ENCODE results near the gene AHRR. TPM values are rescaled to one million over a fixed set of nuclear protein-coding genes. Genes with fewer than 3 reads are reported as not detected.
"Not testable (repeated sequence)": the region's sequence is repeated elsewhere in the genome, so short reads cannot be mapped to it uniquely, and the experiment has no call there.

Gene AHRR
- total RNA-seq, 1 donor from 2014 or later = 23.7 TPM

- Mint-ChIP-seq H3K36me3 (ENCODE audit: low read depth) (peaks cover 11% of the 10 kb centered on the region), H3K4me3 (peak overlapping the region; percentile 42), H3K4me1 (ENCODE audit: low read depth) (peaks cover 14% of the 10 kb centered on the region), H3K9me3 (no peaks in the 10 kb centered on the region), H3K27me3 (ENCODE audit: insufficient read depth) (no peaks in the 10 kb centered on the region), H3K27ac (peak overlapping the region; percentile 81)
- intact Hi-C loops (cut with micrococcal nuclease) = no loop called here
- DNase-seq (ENCODE audit: low spot score) = peak; percentile 32
Observed at GRCh38 chr5:399296-400281, 78.1 kb downstream of the AHRR start.

GRCh38 chr5:400282-401145, 79.0 kb downstream of the AHRR start:
- peaks cover 14% of the 10 kb centered on the region for H3K4me1 Mint-ChIP-seq (ENCODE audit: low read depth)
- no peaks in the 10 kb centered on the region for H3K27me3 Mint-ChIP-seq (ENCODE audit: insufficient read depth)
- DNase-seq (ENCODE audit: low spot score) = no peak
- peak overlapping the region; percentile 81 for H3K27ac Mint-ChIP-seq
- intact Hi-C loops (cut with micrococcal nuclease) = no loop called here
- H3K4me3 Mint-ChIP-seq = no peak overlapping the region
- peaks cover 11% of the 10 kb centered on the region for H3K36me3 Mint-ChIP-seq (ENCODE audit: low read depth)
- no peaks in the 10 kb centered on the region for H3K9me3 Mint-ChIP-seq

- no peaks in the 10 kb centered on the region for H3K27me3 Mint-ChIP-seq (ENCODE audit: insufficient read depth)
- H3K36me3 Mint-ChIP-seq (ENCODE audit: low read depth) = peaks cover 11% of the 10 kb centered on the region
- no peak overlapping the region for H3K27ac Mint-ChIP-seq
- DNase-seq (ENCODE audit: low spot score) = no peak
- H3K4me3 Mint-ChIP-seq = no peak overlapping the region
- peaks cover 14% of the 10 kb centered on the region for H3K4me1 Mint-ChIP-seq (ENCODE audit: low read depth)
- no peaks in the 10 kb centered on the region for H3K9me3 Mint-ChIP-seq
- intact Hi-C loops (cut with micrococcal nuclease) = no loop called here
Observed at GRCh38 chr5:401146-402034, 79.9 kb downstream of the AHRR start.

DNA sequence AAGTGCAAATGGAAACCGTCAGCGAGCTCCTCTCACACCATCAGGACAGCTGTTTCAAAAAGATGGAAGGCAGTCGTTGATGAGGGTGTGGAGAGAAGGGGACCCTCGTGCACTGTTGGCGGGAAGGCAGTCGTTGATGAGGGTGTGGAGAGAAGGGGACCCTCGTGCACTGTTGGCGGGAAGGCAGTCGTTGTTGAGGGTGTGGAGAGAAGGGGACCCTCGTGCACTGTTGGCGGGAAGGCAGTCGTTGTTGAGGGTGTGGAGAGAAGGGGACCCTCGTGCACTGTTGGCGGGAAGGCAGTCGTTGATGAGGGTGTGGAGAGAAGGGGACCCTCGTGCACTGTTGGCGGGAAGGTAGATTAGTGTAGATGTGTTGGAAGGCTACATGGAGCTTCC, 80.7 kb downstream of the AHRR start:
- Mint-ChIP-seq H3K36me3 (ENCODE audit: low read depth) (peaks cover 11% of the 10 kb centered on the region), H3K4me1 (ENCODE audit: low read depth) (peaks cover 14% of the 10 kb centered on the region)
- intact Hi-C loops (cut with micrococcal nuclease); H3K4me3 Mint-ChIP-seq; H3K9me3 Mint-ChIP-seq; H3K27ac Mint-ChIP-seq; DNase-seq (ENCODE audit: low spot score); H3K27me3 Mint-ChIP-seq (ENCODE audit: insufficient read depth): not testable (repeated sequence)

DNA sequence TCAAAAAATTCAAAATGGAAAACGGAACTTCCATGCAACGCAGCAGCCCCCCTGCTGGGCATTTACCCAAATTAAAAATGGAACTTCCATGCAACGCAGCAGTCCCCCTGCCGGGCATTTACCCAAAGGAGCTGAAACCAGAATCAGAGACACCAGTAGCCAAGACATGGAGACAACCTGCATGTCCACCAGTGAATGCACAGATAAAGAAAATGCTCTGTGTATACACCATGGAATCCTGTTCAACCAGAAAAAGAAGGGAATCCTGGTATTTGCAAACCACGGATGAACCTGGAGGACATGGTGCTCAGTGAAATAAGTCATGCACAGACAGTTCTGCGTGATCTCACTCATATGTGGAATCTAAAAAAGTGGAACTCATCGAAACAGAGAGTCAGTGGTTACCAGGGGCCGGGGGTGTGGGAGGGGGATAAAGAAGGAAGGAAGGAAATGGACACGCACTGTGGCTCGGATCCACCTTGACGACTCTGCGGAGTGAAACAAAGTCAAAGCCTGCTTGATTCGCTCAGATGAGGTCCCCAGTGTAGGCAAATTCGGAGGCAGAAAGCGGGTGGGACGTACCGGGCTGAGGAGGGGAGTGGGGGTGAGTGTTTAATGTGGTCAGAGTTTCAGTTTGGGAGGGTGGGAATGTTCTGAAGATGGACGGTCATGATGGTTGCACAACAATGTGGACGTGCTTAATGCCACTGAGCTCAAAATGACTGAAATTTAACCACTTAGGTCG, 81.3 kb downstream of the AHRR start:
- Mint-ChIP-seq H3K36me3 (ENCODE audit: low read depth) (peaks cover 11% of the 10 kb centered on the region), H3K9me3 (no peaks in the 10 kb centered on the region), H3K27ac (peak overlapping the region; percentile 19), H3K4me1 (ENCODE audit: low read depth) (peaks cover 14% of the 10 kb centered on the region), H3K27me3 (ENCODE audit: insufficient read depth) (no peaks in the 10 kb centered on the region), H3K4me3 (no peak overlapping the region)
- no peak for DNase-seq (ENCODE audit: low spot score)
- intact Hi-C loops (cut with micrococcal nuclease) = no loop called here

DNA sequence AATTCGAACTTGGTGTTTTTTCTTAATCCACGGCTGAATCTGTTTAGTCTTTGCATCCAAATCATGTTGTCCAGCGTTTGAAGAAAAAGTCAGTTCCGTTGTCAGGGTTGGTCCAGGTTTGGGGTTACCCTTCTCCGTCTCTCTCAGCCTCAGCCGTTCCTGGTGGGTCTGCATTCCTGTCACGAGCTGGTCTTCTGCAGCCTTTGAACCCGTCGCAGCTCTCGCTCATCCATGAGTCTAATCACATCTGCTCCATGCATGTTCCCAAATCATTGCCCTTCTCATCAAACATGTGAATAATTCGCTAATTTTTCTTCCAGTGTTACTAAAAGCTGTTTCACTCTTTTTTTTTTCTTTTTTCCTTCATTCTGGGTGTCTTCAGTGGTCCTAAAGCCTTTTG, 82.5 kb downstream of the AHRR start:
- no peak for DNase-seq (ENCODE audit: low spot score)
- peaks cover 14% of the 10 kb centered on the region for H3K4me1 Mint-ChIP-seq (ENCODE audit: low read depth)
- no peaks in the 10 kb centered on the region for H3K27me3 Mint-ChIP-seq (ENCODE audit: insufficient read depth)
- intact Hi-C loops (cut with micrococcal nuclease) = no loop called here
- H3K9me3 Mint-ChIP-seq = no peaks in the 10 kb centered on the region
- H3K36me3 Mint-ChIP-seq (ENCODE audit: low read depth) = peaks cover 11% of the 10 kb centered on the region
- H3K27ac Mint-ChIP-seq = no peak overlapping the region
- H3K4me3 Mint-ChIP-seq = no peak overlapping the region

DNA sequence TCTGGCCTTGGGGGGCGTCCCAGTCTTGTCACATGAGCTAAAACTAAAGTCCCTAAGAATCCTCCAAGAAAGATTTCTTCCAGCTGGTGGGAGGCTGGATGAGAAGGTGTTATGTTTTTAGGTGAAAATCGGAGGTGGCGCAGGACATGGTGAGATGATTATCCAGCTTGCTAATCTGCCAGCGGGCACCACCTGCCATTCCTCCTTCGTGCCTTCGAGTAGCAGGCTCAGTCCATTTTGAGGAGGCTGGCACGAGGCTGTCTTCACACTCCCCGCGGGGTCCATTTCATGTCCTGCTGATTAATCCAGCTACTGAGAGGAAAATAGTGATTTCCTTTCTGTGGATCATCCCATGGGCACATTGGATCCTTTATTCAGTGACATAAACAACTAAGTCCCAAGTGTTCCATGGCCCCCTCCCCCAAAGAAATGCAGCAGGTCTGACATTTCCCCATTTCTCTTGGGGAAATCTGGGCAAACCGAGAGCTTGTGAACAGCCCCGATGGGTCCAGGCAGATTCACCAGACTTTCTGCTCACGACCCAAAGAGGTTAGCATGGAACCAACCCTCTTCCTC, 83.2 kb downstream of the AHRR start:
- no peak for DNase-seq (ENCODE audit: low spot score)
- intact Hi-C loops (cut with micrococcal nuclease) = no loop called here
- H3K27ac Mint-ChIP-seq = no peak overlapping the region
- H3K4me1 Mint-ChIP-seq (ENCODE audit: low read depth) = peaks cover 9% of the 10 kb centered on the region
- peaks cover 14% of the 10 kb centered on the region for H3K36me3 Mint-ChIP-seq (ENCODE audit: low read depth)
- H3K27me3 Mint-ChIP-seq (ENCODE audit: insufficient read depth) = no peaks in the 10 kb centered on the region
- H3K9me3 Mint-ChIP-seq = no peaks in the 10 kb centered on the region
- no peak overlapping the region for H3K4me3 Mint-ChIP-seq

DNA sequence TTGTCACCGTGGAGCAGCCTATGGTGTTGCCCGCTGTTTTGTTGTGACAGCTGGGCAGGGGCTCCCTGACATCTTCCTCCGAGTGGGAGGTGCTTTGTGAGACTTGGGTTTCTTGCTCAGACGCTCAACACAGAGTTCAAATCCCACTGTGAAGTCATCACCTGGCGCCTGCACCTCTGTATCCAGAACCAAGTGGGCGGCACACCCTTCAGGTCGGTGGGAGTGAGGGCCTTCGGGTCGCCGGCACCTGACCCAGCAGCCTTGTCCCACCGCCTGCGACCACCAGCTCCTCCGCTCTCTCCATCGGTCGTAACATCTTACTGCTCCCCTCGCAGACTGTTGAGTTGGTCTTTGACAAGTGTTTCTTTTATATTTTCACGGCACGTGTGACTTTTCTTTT, 83.9 kb downstream of the AHRR start:
- Mint-ChIP-seq H3K9me3 (no peaks in the 10 kb centered on the region), H3K4me1 (ENCODE audit: low read depth) (peaks cover 2% of the 10 kb centered on the region), H3K27ac (no peak overlapping the region), H3K4me3 (no peak overlapping the region), H3K27me3 (ENCODE audit: insufficient read depth) (no peaks in the 10 kb centered on the region), H3K36me3 (ENCODE audit: low read depth) (peaks cover 9% of the 10 kb centered on the region)
- DNase-seq (ENCODE audit: low spot score) = no peak
- intact Hi-C loops (cut with micrococcal nuclease) = no loop called here

- Mint-ChIP-seq H3K27ac (no peak overlapping the region), H3K27me3 (ENCODE audit: insufficient read depth) (no peaks in the 10 kb centered on the region)
Observed at GRCh38 chr5:406041-406440, 84.5 kb downstream of the AHRR start.

DNA sequence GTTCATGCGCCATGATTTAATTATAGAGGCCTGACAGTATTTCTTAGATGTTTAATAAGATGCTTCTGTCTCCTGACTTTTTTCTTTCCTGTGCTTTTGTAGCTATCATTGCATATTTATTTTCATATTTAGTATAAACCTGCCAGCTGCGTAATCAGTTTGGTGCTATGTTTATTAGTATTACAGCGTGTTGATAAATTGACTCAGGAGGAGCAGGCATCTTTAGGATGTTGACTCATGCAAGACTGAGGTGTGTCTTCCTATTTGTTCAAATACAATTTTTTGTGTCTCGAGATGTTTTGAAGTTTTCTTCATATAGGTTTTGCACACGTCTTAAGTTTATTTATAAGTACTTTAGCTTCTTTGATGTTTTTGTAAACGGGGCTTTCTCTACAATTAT, 85.5 kb downstream of the AHRR start:
- intact Hi-C loops (cut with micrococcal nuclease) = no loop called here
- H3K4me1 Mint-ChIP-seq (ENCODE audit: low read depth) = peaks cover 10% of the 10 kb centered on the region
- no peak overlapping the region for H3K4me3 Mint-ChIP-seq
- no peak overlapping the region for H3K27ac Mint-ChIP-seq
- no peaks in the 10 kb centered on the region for H3K27me3 Mint-ChIP-seq (ENCODE audit: insufficient read depth)
- no peak for DNase-seq (ENCODE audit: low spot score)
- peaks cover 7% of the 10 kb centered on the region for H3K36me3 Mint-ChIP-seq (ENCODE audit: low read depth)
- H3K9me3 Mint-ChIP-seq = no peaks in the 10 kb centered on the region

More at GRCh38 chr5:406041-406440, 84.5 kb downstream of the AHRR start:
- intact Hi-C loops (cut with micrococcal nuclease) = no loop called here
- peaks cover 10% of the 10 kb centered on the region for H3K36me3 Mint-ChIP-seq (ENCODE audit: low read depth)
- no peak for DNase-seq (ENCODE audit: low spot score)
- no peaks in the 10 kb centered on the region for H3K9me3 Mint-ChIP-seq
- no peak overlapping the region for H3K4me3 Mint-ChIP-seq
- peaks cover 2% of the 10 kb centered on the region for H3K4me1 Mint-ChIP-seq (ENCODE audit: low read depth)

GRCh38 chr5:407801-408268, 86.3 kb downstream of the AHRR start:
- Mint-ChIP-seq H3K9me3 (no peaks in the 10 kb centered on the region), H3K36me3 (ENCODE audit: low read depth) (peaks cover 10% of the 10 kb centered on the region), H3K4me3 (no peak overlapping the region), H3K27ac (no peak overlapping the region), H3K4me1 (ENCODE audit: low read depth) (peaks cover 14% of the 10 kb centered on the region), H3K27me3 (ENCODE audit: insufficient read depth) (no peaks in the 10 kb centered on the region)
- DNase-seq (ENCODE audit: low spot score) = no peak
- intact Hi-C loops (cut with micrococcal nuclease) = no loop called here

Measured in activated T-helper 1 cell treated with anti-CD3 and anti-CD28 coated beads, Interleukin-12 subunit alpha, Interleukin-12 subunit beta, Interleukin-2, Interleukin-4 antibody, amounts not matched to agents 30 ng/mL and 10 ng/mL and 1 ng/mL, durations not matched to agents 14 hours and 24 hours and 36 hours (primary cell).